GM23338 (cell line): ENCODE data around the gene SLC2A2. TPM values are rescaled to one million over a fixed set of nuclear protein-coding genes. Genes with fewer than 3 reads are reported as not detected.

Experiments
- ATAC-seq: fragments of 200-7000 bp; cut with Tn5 transposase; 3 replicates; pipeline ENCODE4 v1.9.1; 2020
- DNase-seq: peaks from one replicate; pipeline ENCODE4 v3.0.0-alpha.2; 2015; ENCODE audit warnings: low spot score
- H2AFZ ChIP-seq: fragments of 200-600 bp; sonication (generic); 2 replicates; pipeline ENCODE4 v1.8.0; 2016; ENCODE audit warnings: antibody characterized with exemption, mild to moderate bottlenecking, moderate library complexity
- H3F3A ChIP-seq: fragments of 200-600 bp; sonication (generic); replicated peaks from 2 replicates; pipeline ENCODE4 v1.8.0; 2017; ENCODE audit warnings: antibody characterized with exemption, mixed run types, low read depth
- H3K27ac ChIP-seq: fragments of 200-600 bp; sonication (generic); 2 replicates; pipeline ENCODE4 v1.6.1; 2016; ENCODE audit warnings: low read depth
- H3K27me3 ChIP-seq: fragments of 200-600 bp; sonication (generic); 2 replicates; pipeline ENCODE4 v1.8.0; 2016; ENCODE audit warnings: mild to moderate bottlenecking, mixed run types, moderate library complexity; ENCODE audit not compliant: insufficient read depth
- H3K36me3 ChIP-seq: fragments of 200-600 bp; sonication (generic); 2 replicates; pipeline ENCODE4 v1.8.0; 2016; ENCODE audit warnings: mild to moderate bottlenecking; ENCODE audit not compliant: insufficient read depth
- H3K4me1 ChIP-seq: fragments of 200-600 bp; sonication (generic); 2 replicates; pipeline ENCODE4 v1.8.0; 2016; ENCODE audit warnings: mild to moderate bottlenecking, moderate library complexity; ENCODE audit not compliant: insufficient read depth
- H3K4me2 ChIP-seq: fragments of 200-600 bp; sonication (generic); 2 replicates; pipeline ENCODE4 v1.7.1; 2017; ENCODE audit warnings: mixed run types
- H3K4me3 ChIP-seq: fragments of 200-600 bp; sonication (generic); 2 replicates; pipeline ENCODE4 v1.6.1; 2016; ENCODE audit warnings: mixed run types
- H3K79me2 ChIP-seq: fragments of 200-600 bp; sonication (generic); replicated peaks from 2 replicates; pipeline ENCODE4 v1.8.0; 2017; ENCODE audit warnings: mild to moderate bottlenecking; ENCODE audit not compliant: insufficient read depth
- H3K9me2 ChIP-seq: fragments of 200-600 bp; sonication (generic); 2 replicates; pipeline ENCODE4 v1.8.0; 2017; ENCODE audit not compliant: insufficient read depth
- H4K20me1 ChIP-seq: fragments of 200-600 bp; sonication (generic); replicated peaks from 2 replicates; pipeline ENCODE4 v1.8.0; 2017; ENCODE audit warnings: mild to moderate bottlenecking; ENCODE audit not compliant: insufficient read depth
- H3K27ac Mint-ChIP-seq: 2 replicates; pipeline ENCODE4 v1.8.0; 2020; ENCODE audit warnings: inconsistent platforms, mild to moderate bottlenecking, moderate library complexity, mixed read lengths
- H3K27me3 Mint-ChIP-seq: 3 replicates; pipeline ENCODE4 v1.8.0; 2022; ENCODE audit warnings: low read depth, mild to moderate bottlenecking, moderate library complexity, mixed read lengths, inconsistent platforms; ENCODE audit not compliant: insufficient read depth, poor library complexity
- H3K36me3 Mint-ChIP-seq: 3 replicates; pipeline ENCODE4 v1.8.0; 2021; ENCODE audit warnings: low read depth, mild to moderate bottlenecking, inconsistent platforms, moderate library complexity, mixed read lengths
- H3K4me1 Mint-ChIP-seq: 3 replicates; pipeline ENCODE4 v1.8.0; 2020; ENCODE audit warnings: mild to moderate bottlenecking, inconsistent platforms, mixed read lengths
- H3K4me3 Mint-ChIP-seq: 3 replicates; pipeline ENCODE4 v1.8.0; 2021; ENCODE audit warnings: moderate library complexity, mild to moderate bottlenecking, inconsistent platforms, mixed read lengths
- H3K9me3 Mint-ChIP-seq: 3 replicates; pipeline ENCODE4 v1.8.0; 2020; ENCODE audit warnings: moderate library complexity, mild to moderate bottlenecking, inconsistent platforms, mixed read lengths
- CREB1 ChIP-seq: fragments of 250-450 bp; sonication (Bioruptor Pico); IDR thresholded peaks from 2 replicates; pipeline ENCODE4 v1.5.0; 2020; ENCODE audit warnings: low read depth, mild to moderate bottlenecking, moderate library complexity
- EZH2 ChIP-seq: fragments of 200-600 bp; sonication (generic); IDR thresholded peaks from one replicate; pipeline ENCODE4 v1.8.0; 2017; ENCODE audit warnings: antibody characterized with exemption, mild to moderate bottlenecking, low read depth; ENCODE audit not compliant: unreplicated experiment
- EZH2phosphoT487 ChIP-seq: fragments of 200-600 bp; sonication (generic); IDR thresholded peaks from one replicate; pipeline ENCODE4 v1.8.1; 2018; ENCODE audit warnings: antibody characterized with exemption; ENCODE audit not compliant: unreplicated experiment
- JUNB ChIP-seq: IDR thresholded peaks from one replicate; pipeline ENCODE4 v1.6.1; 2016; ENCODE audit warnings: antibody characterized with exemption; ENCODE audit not compliant: unreplicated experiment
- NANOG ChIP-seq: IDR thresholded peaks from 2 replicates; pipeline ENCODE4 v1.6.1; 2016; ENCODE audit warnings: antibody characterized with exemption, borderline replicate concordance
- POLR2AphosphoS5 ChIP-seq: IDR thresholded peaks from 2 replicates; pipeline ENCODE4 v1.6.1; 2016; ENCODE audit warnings: antibody characterized with exemption, low read depth
- STAT1 ChIP-seq: IDR thresholded peaks from one replicate; pipeline ENCODE4 v1.6.1; 2016; ENCODE audit warnings: antibody characterized with exemption; ENCODE audit not compliant: unreplicated experiment
- ZNF114 ChIP-seq: fragments of 250-450 bp; sonication (Bioruptor Pico); IDR thresholded peaks from 2 replicates; pipeline ENCODE4 v1.5.0; 2020; ENCODE audit warnings: mild to moderate bottlenecking, moderate library complexity
- ZNF331 ChIP-seq: fragments of 250-450 bp; sonication (Bioruptor Pico); IDR thresholded peaks from 2 replicates; pipeline ENCODE4 v1.5.0; 2020; ENCODE audit warnings: low read depth, mild to moderate bottlenecking, moderate library complexity
- polyA plus RNA-seq: library from polyadenylated mRNA; unstranded; fragments of >200 nt; fragmentation: Nextera tagmentation; extraction: Ambion mirVana; gene quantifications from 2 replicates; pipeline ENCODE4 v1.2.1, GENCODE V29; 2016
- total RNA-seq: library from RNA; depleted of rRNA; stranded (reverse); fragments of >200 nt; shearing (Covaris generic); gene quantifications from 2 replicates; pipeline ENCODE4 v1.2.3, GENCODE V29; 2014
- TF ChIP-seq, protein P1 (sequence below): IDR thresholded peaks from 2 replicates; pipeline ENCODE4 v1.6.1; 2016; ENCODE audit warnings: antibody characterized with exemption
- TF ChIP-seq, protein P2 (sequence below): fragments of 250-450 bp; sonication (Bioruptor Pico); IDR thresholded peaks from 2 replicates; pipeline ENCODE4 v1.5.0; 2020; ENCODE audit warnings: mild to moderate bottlenecking, moderate library complexity
- TF ChIP-seq, protein P3 (sequence below): IDR thresholded peaks from one replicate; pipeline ENCODE4 v1.6.1; 2018; ENCODE audit warnings: antibody characterized with exemption; ENCODE audit not compliant: unreplicated experiment
- TF ChIP-seq, protein P4 (sequence below), 2 experiments: fragments of 200-600 bp in 1 of 2; sonication (generic) in 1 of 2; conservative IDR thresholded peaks; 2 replicates each; pipeline versions ENCODE4 v1.5.1 to v1.6.1; 2016 to 2017; ENCODE audit warnings: antibody characterized with exemption in 2 of 2, low read depth in 2 of 2, mild to moderate bottlenecking in 2 of 2, moderate library complexity in 1 of 2

The SLC2A2 gene
- total and polyA plus RNA-seq, 2 experiments from 2014 or later: not detected

DNA sequence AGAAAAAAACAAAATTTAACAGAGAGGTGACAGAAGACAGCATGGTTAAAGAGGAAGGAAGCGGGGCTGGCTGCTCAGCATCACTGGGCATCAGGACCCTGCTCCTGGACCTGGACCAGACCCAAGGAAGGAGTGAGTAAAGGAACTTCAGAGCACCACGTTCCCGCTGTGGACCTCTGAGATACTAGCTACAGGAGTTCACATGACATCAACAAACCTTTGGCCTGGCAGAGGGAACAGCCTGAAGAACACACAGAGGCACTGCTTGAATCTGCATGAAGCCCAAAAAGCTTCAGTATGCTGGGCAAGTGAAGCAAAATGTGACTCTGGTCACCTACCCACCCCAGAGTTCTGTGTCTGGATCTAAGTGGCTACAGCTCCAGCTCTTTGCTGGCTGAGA is 38.1 kb downstream of the SLC2A2 start:
- Mint-ChIP-seq H3K4me3 (no peak overlapping the region), H3K27me3 (no peaks in the 10 kb centered on the region), H3K4me1 (no peaks in the 10 kb centered on the region; the same call in 2 of the 3 replicates), H3K9me3 (no peaks in the 10 kb centered on the region), H3K27ac (no peak overlapping the region), H3K36me3 (no peaks in the 10 kb centered on the region)
- no peaks in the 10 kb centered on the region for H3F3A ChIP-seq
- no peaks in the 10 kb centered on the region for H3K79me2 ChIP-seq
- H3K4me2 ChIP-seq: no peak overlapping the region
- no peaks in the 10 kb centered on the region for H3K4me1 ChIP-seq
- no peaks in the 10 kb centered on the region for H3K27me3 ChIP-seq
- TF ChIP-seq CREB1 (CRISPR knock-in tag) (no peak), EZH2phosphoT487 (no peak), ZNF114 (CRISPR knock-in tag) (no peak), ZNF331 (CRISPR knock-in tag) (no peak), STAT1 (no peak), EZH2 (no peak), NANOG (no peak), JUNB (no peak), POLR2AphosphoS5 (no peak)
- TF ChIP-seq, protein P1, sequence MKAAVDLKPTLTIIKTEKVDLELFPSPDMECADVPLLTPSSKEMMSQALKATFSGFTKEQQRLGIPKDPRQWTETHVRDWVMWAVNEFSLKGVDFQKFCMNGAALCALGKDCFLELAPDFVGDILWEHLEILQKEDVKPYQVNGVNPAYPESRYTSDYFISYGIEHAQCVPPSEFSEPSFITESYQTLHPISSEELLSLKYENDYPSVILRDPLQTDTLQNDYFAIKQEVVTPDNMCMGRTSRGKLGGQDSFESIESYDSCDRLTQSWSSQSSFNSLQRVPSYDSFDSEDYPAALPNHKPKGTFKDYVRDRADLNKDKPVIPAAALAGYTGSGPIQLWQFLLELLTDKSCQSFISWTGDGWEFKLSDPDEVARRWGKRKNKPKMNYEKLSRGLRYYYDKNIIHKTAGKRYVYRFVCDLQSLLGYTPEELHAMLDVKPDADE: no peak
- TF ChIP-seq, protein P2, sequence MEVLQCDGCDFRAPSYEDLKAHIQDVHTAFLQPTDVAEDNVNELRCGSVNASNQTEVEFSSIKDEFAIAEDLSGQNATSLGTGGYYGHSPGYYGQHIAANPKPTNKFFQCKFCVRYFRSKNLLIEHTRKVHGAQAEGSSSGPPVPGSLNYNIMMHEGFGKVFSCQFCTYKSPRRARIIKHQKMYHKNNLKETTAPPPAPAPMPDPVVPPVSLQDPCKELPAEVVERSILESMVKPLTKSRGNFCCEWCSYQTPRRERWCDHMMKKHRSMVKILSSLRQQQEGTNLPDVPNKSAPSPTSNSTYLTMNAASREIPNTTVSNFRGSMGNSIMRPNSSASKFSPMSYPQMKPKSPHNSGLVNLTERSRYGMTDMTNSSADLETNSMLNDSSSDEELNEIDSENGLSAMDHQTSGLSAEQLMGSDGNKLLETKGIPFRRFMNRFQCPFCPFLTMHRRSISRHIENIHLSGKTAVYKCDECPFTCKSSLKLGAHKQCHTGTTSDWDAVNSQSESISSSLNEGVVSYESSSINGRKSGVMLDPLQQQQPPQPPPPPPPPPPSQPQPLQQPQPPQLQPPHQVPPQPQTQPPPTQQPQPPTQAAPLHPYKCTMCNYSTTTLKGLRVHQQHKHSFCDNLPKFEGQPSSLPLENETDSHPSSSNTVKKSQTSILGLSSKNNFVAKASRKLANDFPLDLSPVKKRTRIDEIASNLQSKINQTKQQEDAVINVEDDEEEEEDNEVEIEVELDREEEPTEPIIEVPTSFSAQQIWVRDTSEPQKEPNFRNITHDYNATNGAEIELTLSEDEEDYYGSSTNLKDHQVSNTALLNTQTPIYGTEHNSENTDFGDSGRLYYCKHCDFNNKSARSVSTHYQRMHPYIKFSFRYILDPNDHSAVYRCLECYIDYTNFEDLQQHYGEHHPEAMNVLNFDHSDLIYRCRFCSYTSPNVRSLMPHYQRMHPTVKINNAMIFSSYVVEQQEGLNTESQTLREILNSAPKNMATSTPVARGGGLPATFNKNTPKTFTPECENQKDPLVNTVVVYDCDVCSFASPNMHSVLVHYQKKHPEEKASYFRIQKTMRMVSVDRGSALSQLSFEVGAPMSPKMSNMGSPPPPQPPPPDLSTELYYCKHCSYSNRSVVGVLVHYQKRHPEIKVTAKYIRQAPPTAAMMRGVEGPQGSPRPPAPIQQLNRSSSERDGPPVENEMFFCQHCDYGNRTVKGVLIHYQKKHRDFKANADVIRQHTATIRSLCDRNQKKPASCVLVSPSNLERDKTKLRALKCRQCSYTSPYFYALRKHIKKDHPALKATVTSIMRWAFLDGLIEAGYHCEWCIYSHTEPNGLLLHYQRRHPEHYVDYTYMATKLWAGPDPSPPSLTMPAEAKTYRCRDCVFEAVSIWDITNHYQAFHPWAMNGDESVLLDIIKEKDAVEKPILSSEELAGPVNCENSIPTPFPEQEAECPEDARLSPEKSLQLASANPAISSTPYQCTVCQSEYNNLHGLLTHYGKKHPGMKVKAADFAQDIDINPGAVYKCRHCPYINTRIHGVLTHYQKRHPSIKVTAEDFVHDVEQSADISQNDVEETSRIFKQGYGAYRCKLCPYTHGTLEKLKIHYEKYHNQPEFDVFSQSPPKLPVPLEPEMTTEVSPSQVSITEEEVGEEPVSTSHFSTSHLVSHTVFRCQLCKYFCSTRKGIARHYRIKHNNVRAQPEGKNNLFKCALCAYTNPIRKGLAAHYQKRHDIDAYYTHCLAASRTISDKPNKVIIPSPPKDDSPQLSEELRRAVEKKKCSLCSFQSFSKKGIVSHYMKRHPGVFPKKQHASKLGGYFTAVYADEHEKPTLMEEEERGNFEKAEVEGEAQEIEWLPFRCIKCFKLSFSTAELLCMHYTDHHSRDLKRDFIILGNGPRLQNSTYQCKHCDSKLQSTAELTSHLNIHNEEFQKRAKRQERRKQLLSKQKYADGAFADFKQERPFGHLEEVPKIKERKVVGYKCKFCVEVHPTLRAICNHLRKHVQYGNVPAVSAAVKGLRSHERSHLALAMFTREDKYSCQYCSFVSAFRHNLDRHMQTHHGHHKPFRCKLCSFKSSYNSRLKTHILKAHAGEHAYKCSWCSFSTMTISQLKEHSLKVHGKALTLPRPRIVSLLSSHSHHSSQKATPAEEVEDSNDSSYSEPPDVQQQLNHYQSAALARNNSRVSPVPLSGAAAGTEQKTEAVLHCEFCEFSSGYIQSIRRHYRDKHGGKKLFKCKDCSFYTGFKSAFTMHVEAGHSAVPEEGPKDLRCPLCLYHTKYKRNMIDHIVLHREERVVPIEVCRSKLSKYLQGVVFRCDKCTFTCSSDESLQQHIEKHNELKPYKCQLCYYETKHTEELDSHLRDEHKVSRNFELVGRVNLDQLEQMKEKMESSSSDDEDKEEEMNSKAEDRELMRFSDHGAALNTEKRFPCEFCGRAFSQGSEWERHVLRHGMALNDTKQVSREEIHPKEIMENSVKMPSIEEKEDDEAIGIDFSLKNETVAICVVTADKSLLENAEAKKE (CRISPR knock-in tag): no peak
- TF ChIP-seq, protein P3, sequence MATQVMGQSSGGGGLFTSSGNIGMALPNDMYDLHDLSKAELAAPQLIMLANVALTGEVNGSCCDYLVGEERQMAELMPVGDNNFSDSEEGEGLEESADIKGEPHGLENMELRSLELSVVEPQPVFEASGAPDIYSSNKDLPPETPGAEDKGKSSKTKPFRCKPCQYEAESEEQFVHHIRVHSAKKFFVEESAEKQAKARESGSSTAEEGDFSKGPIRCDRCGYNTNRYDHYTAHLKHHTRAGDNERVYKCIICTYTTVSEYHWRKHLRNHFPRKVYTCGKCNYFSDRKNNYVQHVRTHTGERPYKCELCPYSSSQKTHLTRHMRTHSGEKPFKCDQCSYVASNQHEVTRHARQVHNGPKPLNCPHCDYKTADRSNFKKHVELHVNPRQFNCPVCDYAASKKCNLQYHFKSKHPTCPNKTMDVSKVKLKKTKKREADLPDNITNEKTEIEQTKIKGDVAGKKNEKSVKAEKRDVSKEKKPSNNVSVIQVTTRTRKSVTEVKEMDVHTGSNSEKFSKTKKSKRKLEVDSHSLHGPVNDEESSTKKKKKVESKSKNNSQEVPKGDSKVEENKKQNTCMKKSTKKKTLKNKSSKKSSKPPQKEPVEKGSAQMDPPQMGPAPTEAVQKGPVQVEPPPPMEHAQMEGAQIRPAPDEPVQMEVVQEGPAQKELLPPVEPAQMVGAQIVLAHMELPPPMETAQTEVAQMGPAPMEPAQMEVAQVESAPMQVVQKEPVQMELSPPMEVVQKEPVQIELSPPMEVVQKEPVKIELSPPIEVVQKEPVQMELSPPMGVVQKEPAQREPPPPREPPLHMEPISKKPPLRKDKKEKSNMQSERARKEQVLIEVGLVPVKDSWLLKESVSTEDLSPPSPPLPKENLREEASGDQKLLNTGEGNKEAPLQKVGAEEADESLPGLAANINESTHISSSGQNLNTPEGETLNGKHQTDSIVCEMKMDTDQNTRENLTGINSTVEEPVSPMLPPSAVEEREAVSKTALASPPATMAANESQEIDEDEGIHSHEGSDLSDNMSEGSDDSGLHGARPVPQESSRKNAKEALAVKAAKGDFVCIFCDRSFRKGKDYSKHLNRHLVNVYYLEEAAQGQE: no peak
- TF ChIP-seq, protein P4, sequence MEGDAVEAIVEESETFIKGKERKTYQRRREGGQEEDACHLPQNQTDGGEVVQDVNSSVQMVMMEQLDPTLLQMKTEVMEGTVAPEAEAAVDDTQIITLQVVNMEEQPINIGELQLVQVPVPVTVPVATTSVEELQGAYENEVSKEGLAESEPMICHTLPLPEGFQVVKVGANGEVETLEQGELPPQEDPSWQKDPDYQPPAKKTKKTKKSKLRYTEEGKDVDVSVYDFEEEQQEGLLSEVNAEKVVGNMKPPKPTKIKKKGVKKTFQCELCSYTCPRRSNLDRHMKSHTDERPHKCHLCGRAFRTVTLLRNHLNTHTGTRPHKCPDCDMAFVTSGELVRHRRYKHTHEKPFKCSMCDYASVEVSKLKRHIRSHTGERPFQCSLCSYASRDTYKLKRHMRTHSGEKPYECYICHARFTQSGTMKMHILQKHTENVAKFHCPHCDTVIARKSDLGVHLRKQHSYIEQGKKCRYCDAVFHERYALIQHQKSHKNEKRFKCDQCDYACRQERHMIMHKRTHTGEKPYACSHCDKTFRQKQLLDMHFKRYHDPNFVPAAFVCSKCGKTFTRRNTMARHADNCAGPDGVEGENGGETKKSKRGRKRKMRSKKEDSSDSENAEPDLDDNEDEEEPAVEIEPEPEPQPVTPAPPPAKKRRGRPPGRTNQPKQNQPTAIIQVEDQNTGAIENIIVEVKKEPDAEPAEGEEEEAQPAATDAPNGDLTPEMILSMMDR (conservative IDR thresholded peaks at IDR 0.05; ENCODE audit: low read depth in 2 of 2): no peak
- H3K27ac ChIP-seq: no peak overlapping the region
- H4K20me1 ChIP-seq: no peaks in the 10 kb centered on the region
- no peak overlapping the region for H3K4me3 ChIP-seq
- no peak overlapping the region for H2AFZ ChIP-seq
- ATAC-seq (no peak), DNase-seq (no peak)
- H3K9me2 ChIP-seq: no peaks in the 10 kb centered on the region
- H3K36me3 ChIP-seq: no peaks in the 10 kb centered on the region
